ENCODE measurements around the gene SNX32. TPM values are rescaled to one million over a fixed set of nuclear protein-coding genes. Genes with fewer than 3 reads are reported as not detected.

Gene SNX32
- total and polyA plus RNA-seq, 9 of the 15 experiments (the other 6 are each of a cell fraction or from before 2014, with no cell fraction given) = 0.03 TPM; not detected in 7

DNA sequence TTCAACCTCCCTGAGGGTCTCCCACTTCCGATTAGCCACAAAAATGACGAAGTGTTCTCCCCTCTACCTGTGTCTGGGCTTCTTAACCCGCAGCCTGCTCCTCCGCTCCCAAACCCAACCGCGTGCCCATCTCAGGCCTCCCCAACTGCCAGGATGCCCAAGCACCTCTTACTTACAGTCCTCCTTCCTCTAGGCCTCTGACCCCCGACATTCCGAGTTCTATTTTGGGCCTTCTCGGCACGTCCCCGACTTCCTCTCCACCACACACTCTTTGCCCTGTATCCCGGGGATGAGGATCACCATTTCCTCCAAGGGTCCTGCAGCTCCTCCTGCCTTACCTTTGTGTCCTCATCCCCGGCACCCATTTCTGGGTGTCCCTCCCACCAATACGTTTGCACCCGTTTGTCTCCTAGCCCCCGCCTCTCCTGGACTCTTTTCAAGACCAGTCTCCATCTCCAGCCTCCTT, 26.1 kb downstream of the SNX32 start (continued):
- TF ChIP-seq SFPQ (IDR thresholded peaks at IDR 0.05; ENCODE audit: low read depth, low read length) (no peak), RAD51 (IDR thresholded peaks at IDR 0.05; ENCODE audit: borderline replicate concordance, low read depth) (no peak), HOMEZ (CRISPR knock-in tag; IDR thresholded peaks at IDR 0.05) (no peak), MAFK (IDR thresholded peaks at IDR 0.05; ENCODE audit: low read length) (no peak), FOS (IDR thresholded peaks at IDR 0.05; ENCODE audit: extremely low read depth, insufficient read length) (no peak), ZNF263 (CRISPR knock-in tag; IDR thresholded peaks at IDR 0.05; ENCODE audit: borderline replicate concordance) (peak; percentile 51; the same call in 1 of the 2 replicates), ZNF12 (CRISPR knock-in tag; IDR thresholded peaks at IDR 0.05) (no peak), HNRNPLL (IDR thresholded peaks at IDR 0.05; ENCODE audit: low read depth, low read length, poor library complexity, severe bottlenecking) (no peak), BRF1 (IDR thresholded peaks at IDR 0.05; ENCODE audit: borderline replicate concordance, extremely low read depth, insufficient read length) (no peak), FOXM1 (IDR thresholded peaks at IDR 0.05; ENCODE audit: low read depth) (no peak), FOXM1 (CRISPR knock-in tag; IDR thresholded peaks at IDR 0.05; ENCODE audit: low read depth) (no peak)
- TF ChIP-seq, protein P1, sequence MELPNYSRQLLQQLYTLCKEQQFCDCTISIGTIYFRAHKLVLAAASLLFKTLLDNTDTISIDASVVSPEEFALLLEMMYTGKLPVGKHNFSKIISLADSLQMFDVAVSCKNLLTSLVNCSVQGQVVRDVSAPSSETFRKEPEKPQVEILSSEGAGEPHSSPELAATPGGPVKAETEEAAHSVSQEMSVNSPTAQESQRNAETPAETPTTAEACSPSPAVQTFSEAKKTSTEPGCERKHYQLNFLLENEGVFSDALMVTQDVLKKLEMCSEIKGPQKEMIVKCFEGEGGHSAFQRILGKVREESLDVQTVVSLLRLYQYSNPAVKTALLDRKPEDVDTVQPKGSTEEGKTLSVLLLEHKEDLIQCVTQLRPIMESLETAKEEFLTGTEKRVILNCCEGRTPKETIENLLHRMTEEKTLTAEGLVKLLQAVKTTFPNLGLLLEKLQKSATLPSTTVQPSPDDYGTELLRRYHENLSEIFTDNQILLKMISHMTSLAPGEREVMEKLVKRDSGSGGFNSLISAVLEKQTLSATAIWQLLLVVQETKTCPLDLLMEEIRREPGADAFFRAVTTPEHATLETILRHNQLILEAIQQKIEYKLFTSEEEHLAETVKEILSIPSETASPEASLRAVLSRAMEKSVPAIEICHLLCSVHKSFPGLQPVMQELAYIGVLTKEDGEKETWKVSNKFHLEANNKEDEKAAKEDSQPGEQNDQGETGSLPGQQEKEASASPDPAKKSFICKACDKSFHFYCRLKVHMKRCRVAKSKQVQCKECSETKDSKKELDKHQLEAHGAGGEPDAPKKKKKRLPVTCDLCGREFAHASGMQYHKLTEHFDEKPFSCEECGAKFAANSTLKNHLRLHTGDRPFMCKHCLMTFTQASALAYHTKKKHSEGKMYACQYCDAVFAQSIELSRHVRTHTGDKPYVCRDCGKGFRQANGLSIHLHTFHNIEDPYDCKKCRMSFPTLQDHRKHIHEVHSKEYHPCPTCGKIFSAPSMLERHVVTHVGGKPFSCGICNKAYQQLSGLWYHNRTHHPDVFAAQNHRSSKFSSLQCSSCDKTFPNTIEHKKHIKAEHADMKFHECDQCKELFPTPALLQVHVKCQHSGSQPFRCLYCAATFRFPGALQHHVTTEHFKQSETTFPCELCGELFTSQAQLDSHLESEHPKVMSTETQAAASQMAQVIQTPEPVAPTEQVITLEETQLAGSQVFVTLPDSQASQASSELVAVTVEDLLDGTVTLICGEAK (IDR thresholded peaks at IDR 0.05) = peak; percentile 56; the same call in 1 of the 2 replicates
- TF ChIP-seq, protein P1 (CRISPR knock-in tag; IDR thresholded peaks at IDR 0.05) = no peak
